Measurements from ENCODE around the gene SLC15A2.

The SLC15A2 gene

GRCh38 chr3:121871430-121871829 is 22.8 kb upstream of the SLC15A2 start:
- TF ChIP-seq CTCF (IDR thresholded peaks at IDR 0.05): no peak
- no peak for TF ChIP-seq ZFX (IDR thresholded peaks at IDR 0.05; ENCODE audit: borderline replicate concordance)
- H3K27ac ChIP-seq: no peak overlapping the region

GRCh38 chr3:121878411-121878810 is 15.8 kb upstream of the SLC15A2 start:
- TF ChIP-seq ZFX (IDR thresholded peaks at IDR 0.05; ENCODE audit: borderline replicate concordance): no peak
- TF ChIP-seq CTCF (IDR thresholded peaks at IDR 0.05): no peak
- H3K27ac ChIP-seq: no peak overlapping the region

- TF ChIP-seq CTCF (IDR thresholded peaks at IDR 0.05) (peak; percentile 74), ZFX (IDR thresholded peaks at IDR 0.05; ENCODE audit: borderline replicate concordance) (no peak)
- no peak overlapping the region for H3K27ac ChIP-seq
Observed at GRCh38 chr3:121883507-121883906, 10.7 kb upstream of the SLC15A2 start.

GRCh38 chr3:121885386-121885785 is 8.8 kb upstream of the SLC15A2 start:
- H3K27ac ChIP-seq: no peak overlapping the region
- TF ChIP-seq ZFX (IDR thresholded peaks at IDR 0.05; ENCODE audit: borderline replicate concordance) (no peak), CTCF (IDR thresholded peaks at IDR 0.05) (no peak)

GRCh38 chr3:121895121-121895520 is 920 bp downstream of the SLC15A2 start:
- TF ChIP-seq CTCF (IDR thresholded peaks at IDR 0.05) (no peak), ZFX (IDR thresholded peaks at IDR 0.05; ENCODE audit: borderline replicate concordance) (no peak)
- no peak overlapping the region for H3K27ac ChIP-seq

GRCh38 chr3:121895736-121896135 is 1.5 kb downstream of the SLC15A2 start:
- no peak overlapping the region for H3K27ac ChIP-seq
- TF ChIP-seq CTCF (IDR thresholded peaks at IDR 0.05) (no peak), ZFX (IDR thresholded peaks at IDR 0.05; ENCODE audit: borderline replicate concordance) (no peak)

- H3K27ac ChIP-seq: no peak overlapping the region
- TF ChIP-seq ZFX (IDR thresholded peaks at IDR 0.05; ENCODE audit: borderline replicate concordance): no peak
- no peak for TF ChIP-seq CTCF (IDR thresholded peaks at IDR 0.05)
Observed at GRCh38 chr3:121896823-121897222, 2.6 kb downstream of the SLC15A2 start.

Data from 22Rv1 (cell line).